GM12874 (cell line): ENCODE data around the gene FBF1.

Experiments
- CTCF ChIP-seq: IDR thresholded peaks from 2 replicates; pipeline ENCODE4 v1.5.1; 2011; ENCODE audit warnings: low read depth, mild to moderate bottlenecking, control low read depth, low read length, moderate library complexity; ENCODE audit not compliant: insufficient read depth

FBF1 gene

GRCh38 chr17:75872434-75873351, 68.1 kb downstream of the FBF1 start:
- no peak for TF ChIP-seq CTCF

GRCh38 chr17:75869282-75870141, 71.3 kb downstream of the FBF1 start:
- no peak for TF ChIP-seq CTCF

- no peak for TF ChIP-seq CTCF
Measured at GRCh38 chr17:75864448-75864871, 76.4 kb downstream of the FBF1 start.

- no peak for TF ChIP-seq CTCF
Measured at GRCh38 chr17:75861927-75862317, 78.9 kb downstream of the FBF1 start.
